ENCODE data around the gene OR52M1. TPM values are rescaled to one million over a fixed set of nuclear protein-coding genes. Genes with fewer than 3 reads are reported as not detected.
A peak's percentile ranks its signal among the peaks of the same experiment; 100 is the strongest.
"Not testable (repeated sequence)": the region's sequence is repeated elsewhere in the genome, so short reads cannot be mapped to it uniquely, and the experiment has no call there.

The OR52M1 gene
- total RNA-seq, 3 donors from 2014 or later, result not detected

- intact Hi-C loops (cut with DNase I, micrococcal nuclease), result no loop called here
- DNase-seq, result no peak
- Histone ChIP-seq H3K36me3 (ENCODE audit: low read depth) (no peaks in the 10 kb centered on the region), H3K9me3 (no peaks in the 10 kb centered on the region), H3K4me1 (ENCODE audit: low read depth) (no peaks in the 10 kb centered on the region), H3K4me3 (no peak overlapping the region)
- no peak for ATAC-seq
- no peak for TF ChIP-seq CTCF (IDR thresholded peaks at IDR 0.05)
These were observed 17.1 kb upstream of the OR52M1 start for GRCh38 chr11:4527926-4528325.

GRCh38 chr11:4531686-4532085, 13.3 kb upstream of the OR52M1 start:
- ATAC-seq; H3K4me1 ChIP-seq (ENCODE audit: low read depth); intact Hi-C loops (cut with DNase I, micrococcal nuclease); H3K9me3 ChIP-seq; H3K4me3 ChIP-seq; DNase-seq; H3K36me3 ChIP-seq (ENCODE audit: low read depth): not testable (repeated sequence)

- ATAC-seq (peak; percentile 71), DNase-seq (peak in 2 of 3 donors; percentile 50 to 67)
- intact Hi-C loops (cut with DNase I, micrococcal nuclease), result no loop called here
- Histone ChIP-seq H3K9me3 (no peaks in the 10 kb centered on the region), H3K4me3 (no peak overlapping the region), H3K4me1 (ENCODE audit: low read depth) (no peaks in the 10 kb centered on the region), H3K36me3 (ENCODE audit: low read depth) (no peaks in the 10 kb centered on the region)
- peak; percentile 41 for TF ChIP-seq CTCF (IDR thresholded peaks at IDR 0.05)
These were observed 5.3 kb upstream of the OR52M1 start for GRCh38 chr11:4539603-4540219.

- no peak for TF ChIP-seq CTCF (IDR thresholded peaks at IDR 0.05)
- no peaks in the 10 kb centered on the region for H3K4me1 ChIP-seq (ENCODE audit: low read depth)
- H3K36me3 ChIP-seq (ENCODE audit: low read depth), result no peaks in the 10 kb centered on the region
- intact Hi-C loops (cut with DNase I, micrococcal nuclease), result no loop called here
- DNase-seq, result no peak
- ATAC-seq, result no peak
- no peak overlapping the region for H3K4me3 ChIP-seq
- H3K9me3 ChIP-seq, result no peaks in the 10 kb centered on the region
These were observed 3.9 kb upstream of the OR52M1 start for GRCh38 chr11:4541071-4541470.

- H3K36me3 ChIP-seq (ENCODE audit: low read depth), result no peaks in the 10 kb centered on the region
- no peak for TF ChIP-seq CTCF (IDR thresholded peaks at IDR 0.05)
- H3K9me3 ChIP-seq, result no peaks in the 10 kb centered on the region
- no peak for DNase-seq
- peak; percentile 51 for ATAC-seq
- no peak overlapping the region for H3K4me3 ChIP-seq
- intact Hi-C loops (cut with DNase I, micrococcal nuclease), result no loop called here
- H3K4me1 ChIP-seq (ENCODE audit: low read depth), result peaks cover 7% of the 10 kb centered on the region
These were observed 1.4 kb upstream of the OR52M1 start for GRCh38 chr11:4543561-4543960.

- no peaks in the 10 kb centered on the region for H3K9me3 ChIP-seq
- H3K4me1 ChIP-seq (ENCODE audit: low read depth), result peaks cover 7% of the 10 kb centered on the region
- no peak overlapping the region for H3K4me3 ChIP-seq
- intact Hi-C loops (cut with DNase I, micrococcal nuclease), result no loop called here
- ATAC-seq (peak; percentile 90), DNase-seq (no peak)
- no peak for TF ChIP-seq CTCF (IDR thresholded peaks at IDR 0.05)
- no peaks in the 10 kb centered on the region for H3K36me3 ChIP-seq (ENCODE audit: low read depth)
These were observed 1.9 kb downstream of the OR52M1 start for GRCh38 chr11:4546878-4547277.
